IPS DF 4.7 (cell line): Measurements from ENCODE around the gene NFKBIL1.
"Not testable (repeated sequence)": the region's sequence is repeated elsewhere in the genome, so short reads cannot be mapped to it uniquely, and the experiment has no call there.

Experiments used
- DNase-seq: peaks from one replicate; pipeline ENCODE4 v3.0.0-alpha.2; 2013; ENCODE audit warnings: low spot score; ENCODE audit errors: extremely low read depth

The NFKBIL1 gene

DNA sequence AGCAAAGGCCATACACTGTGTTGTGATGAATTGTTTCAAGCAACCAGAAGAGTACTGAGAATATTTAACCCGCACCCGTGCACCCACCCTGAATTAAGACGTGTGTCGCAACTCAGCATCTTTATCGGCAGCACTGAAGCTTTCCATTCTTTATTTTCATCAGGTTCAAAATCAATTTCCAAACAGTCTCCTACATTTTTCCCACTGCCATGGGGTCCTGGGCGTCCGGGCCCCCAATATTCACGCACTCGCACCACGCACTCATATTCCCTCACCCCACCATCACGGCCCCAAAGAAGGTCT, 33.0 kb downstream of the NFKBIL1 start:
- DNase-seq: no peak

GRCh38 chr6:31580807-31581433, 33.5 kb downstream of the NFKBIL1 start:
- no peak for DNase-seq

DNA sequence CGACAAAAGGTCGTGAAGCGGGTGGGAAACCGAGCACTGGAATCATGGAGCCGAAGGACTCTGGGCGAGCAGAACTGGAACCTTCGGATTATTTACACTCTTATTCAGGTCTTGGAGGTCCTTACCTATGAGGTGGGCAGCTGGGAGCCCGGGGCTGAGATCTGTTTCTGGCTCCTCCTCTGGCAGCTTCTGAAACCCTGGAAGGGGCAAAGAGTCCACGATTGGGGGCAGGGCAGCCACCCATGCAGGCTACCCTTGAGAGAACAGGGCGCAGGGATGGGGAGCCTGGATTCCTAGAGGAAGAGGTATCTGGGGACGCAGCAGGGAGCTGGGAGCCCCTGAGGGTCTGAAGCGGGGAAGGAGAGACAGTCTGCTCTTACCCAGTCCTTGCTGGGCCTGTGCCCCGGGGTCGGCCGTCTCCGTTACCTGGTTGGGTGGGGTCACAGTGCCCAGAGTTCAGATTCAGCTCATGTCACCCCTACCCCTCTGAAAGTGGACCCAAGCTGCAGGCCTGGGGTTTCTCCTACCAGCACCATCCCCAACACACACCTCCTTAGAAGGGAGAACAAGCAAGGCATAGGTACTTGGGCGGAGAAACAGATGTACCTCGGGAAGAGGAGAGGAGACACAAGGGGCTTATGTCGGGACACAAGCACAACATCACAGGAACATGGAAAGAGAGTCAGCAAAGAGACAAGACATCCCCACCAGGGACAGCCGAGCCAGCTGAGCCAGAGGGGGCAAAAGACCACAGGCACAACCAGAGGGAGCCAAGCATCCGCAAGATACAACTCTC, 34.2 kb downstream of the NFKBIL1 start:
- no peak for DNase-seq

- DNase-seq: no peak
Measured at GRCh38 chr6:31582230-31582643, 34.8 kb downstream of the NFKBIL1 start, which contains the start of gene LTB. LTB (minus strand) TSS chr6:31582424; CDS start chr6:31582417, 7 bp downstream.

DNA sequence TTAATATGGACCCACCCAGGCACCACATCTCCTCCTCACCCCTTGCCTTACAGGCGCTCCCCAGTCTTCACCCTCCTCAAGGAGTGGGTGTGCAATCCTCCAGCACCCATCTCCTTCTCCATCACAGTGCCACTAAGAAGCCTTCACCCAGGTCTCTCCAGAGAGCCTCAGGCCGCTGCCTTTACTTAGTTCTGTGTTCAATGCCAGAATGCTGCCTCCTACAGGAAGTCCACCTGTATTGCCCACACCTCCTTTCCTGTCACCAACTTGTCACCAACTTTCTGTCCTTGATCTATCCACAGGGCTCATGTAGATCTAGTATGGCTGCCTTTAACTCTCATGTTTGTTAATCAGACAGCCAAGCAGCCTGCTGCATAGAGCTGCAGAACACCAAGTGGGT, 38.1 kb downstream of the NFKBIL1 start:
- no peak for DNase-seq

GRCh38 chr6:31586008-31586407, 38.6 kb downstream of the NFKBIL1 start, which contains the start of gene LST1:
LST1 (plus strand) TSS chr6:31586277; CDS start chr6:31587300, 1,023 bp downstream.
- DNase-seq: no peak

DNA sequence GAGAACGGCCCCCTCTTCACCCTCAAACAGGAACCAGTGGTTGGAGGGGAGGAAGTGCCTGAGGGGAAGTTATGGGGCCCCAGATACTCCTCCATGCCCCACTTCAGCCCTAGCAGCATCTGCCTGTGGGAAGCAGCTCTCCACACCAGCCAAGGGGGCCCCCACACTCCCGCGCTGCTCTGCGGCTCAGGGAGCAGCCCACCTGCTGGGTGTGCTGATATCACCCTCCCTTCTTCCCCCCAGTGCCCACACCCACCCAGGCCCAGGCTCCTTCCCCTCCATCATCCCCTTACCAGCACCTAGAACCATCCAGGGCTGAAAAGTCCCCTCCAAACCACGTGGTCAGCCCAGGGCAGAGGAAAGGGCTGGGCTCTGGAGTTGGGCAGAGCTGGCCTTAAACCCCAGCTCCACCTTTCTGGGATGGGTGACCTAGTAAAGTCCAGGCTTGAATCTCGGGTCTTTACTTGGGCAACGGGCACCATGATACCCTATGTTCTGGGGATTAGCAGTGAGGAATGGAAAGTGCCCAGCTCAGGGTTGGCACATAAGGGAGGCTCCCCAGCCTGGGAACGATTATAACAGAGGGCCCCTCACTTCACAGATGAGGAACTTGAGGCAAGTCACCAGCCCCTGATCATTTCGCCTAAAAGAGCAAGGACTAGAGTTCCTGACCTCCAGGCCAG, 39.3 kb downstream of the NFKBIL1 start:
- DNase-seq: no peak

GRCh38 chr6:31587791-31588777, 40.7 kb downstream of the NFKBIL1 start:
- no peak for DNase-seq

- no peak for DNase-seq
Measured at GRCh38 chr6:31588871-31589650, 41.7 kb downstream of the NFKBIL1 start.

DNA sequence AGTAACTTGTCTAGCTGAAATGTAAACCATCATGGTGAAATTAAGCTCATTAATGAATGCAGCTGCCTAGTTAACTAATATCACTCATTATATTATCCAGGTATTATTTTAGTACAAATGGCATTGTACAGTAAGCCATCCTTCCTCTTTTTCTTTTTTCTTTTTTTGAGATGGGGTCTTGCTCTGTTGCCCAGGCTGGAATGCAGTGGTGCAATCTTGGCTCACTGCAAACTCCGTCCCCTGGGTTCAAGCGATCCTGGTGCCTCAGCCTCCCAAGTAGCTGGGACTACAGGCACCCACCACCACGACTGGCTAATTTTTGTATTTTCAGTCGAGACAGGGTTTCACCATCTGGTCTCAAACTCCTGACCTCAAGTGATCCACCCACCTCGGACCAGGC, 43.3 kb downstream of the NFKBIL1 start:
- not testable (repeated sequence) for DNase-seq

GRCh38 chr6:31592396-31592771, 45.0 kb downstream of the NFKBIL1 start:
- DNase-seq: no peak

DNA sequence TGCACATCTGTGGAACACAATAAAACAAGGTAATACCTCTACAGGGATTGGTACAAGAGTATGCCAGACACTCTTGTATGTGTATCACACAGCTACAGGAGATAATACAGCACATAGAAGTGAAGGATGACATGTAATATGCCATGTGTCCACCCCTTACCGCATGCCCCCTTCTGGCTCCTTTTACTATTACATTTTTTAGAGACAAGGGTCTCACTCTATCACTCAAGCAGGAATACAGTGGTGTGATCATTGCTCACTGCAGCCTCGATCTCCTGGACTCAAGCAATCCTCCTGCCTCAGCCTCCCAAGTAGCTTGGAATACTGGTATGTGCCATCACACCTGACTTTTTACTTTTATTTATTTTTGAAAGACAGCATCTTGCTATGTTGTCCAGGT, 49.6 kb downstream of the NFKBIL1 start:
- DNase-seq: no peak

DNA sequence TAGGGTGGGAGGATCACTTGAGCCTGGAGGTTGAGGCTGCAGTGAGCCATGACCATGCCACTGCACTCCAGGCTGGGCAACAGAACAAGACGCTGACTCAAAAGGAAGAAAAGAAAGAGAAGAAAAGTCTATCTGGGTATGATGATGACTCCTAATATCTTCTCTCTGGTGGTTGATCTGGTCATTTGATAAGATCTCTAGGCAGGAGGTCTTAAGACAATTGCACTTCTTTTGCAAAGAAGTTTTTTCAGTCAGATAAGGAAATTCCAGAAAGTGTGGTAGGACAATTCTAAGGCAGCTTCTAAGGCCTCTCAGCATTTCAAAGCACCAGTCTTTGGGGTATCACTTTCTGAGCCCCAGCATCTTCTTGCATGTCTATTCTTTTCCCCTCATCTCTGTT, 59.9 kb downstream of the NFKBIL1 start:
- DNase-seq: no peak
